Left lobe of liver (tissue), 2 donors: ENCODE measurements around the gene ATP1A3. TPM values are rescaled to one million over a fixed set of nuclear protein-coding genes. Genes with fewer than 3 reads are reported as not detected.
"Not testable (repeated sequence)": the region's sequence is repeated elsewhere in the genome, so short reads cannot be mapped to it uniquely, and the experiment has no call there.

Source experiments
- ATAC-seq: fragments of 200-7000 bp; cut with Tn5 transposase; one replicate; pipeline ENCODE4 v1.9.1; 2020; ENCODE audit warnings: mild to moderate bottlenecking, moderate library complexity
- DNase-seq: peaks from one replicate; pipeline ENCODE4 v3.0.0-alpha.2; 2020; ENCODE audit warnings: low spot score
- total RNA-seq: library from RNA; stranded (reverse); gene quantifications from one replicate; pipeline ENCODE4 v1.2.1, GENCODE V29; 2021
- donor health status: DM: no; HTN: no; CAD: no; lungs with moderate emphysema.
- donor health status: DM: no; HTN: yes; CAD: no.

Gene ATP1A3
- 0.10 TPM for total RNA-seq

- DNase-seq (no peak), ATAC-seq (peak; percentile 53)
Measured at GRCh38 chr19:41993612-41994483, at the start of gene ATP1A3. TSS of gene ATP1A3 (minus strand) at chr19:41994230. CDS start at chr19:41994076, 154 bp downstream.

GRCh38 chr19:42042455-42043170 lies 48.6 kb upstream of the ATP1A3 start:
- DNase-seq: no peak
- ATAC-seq: no peak

- not testable (repeated sequence) for ATAC-seq
Measured at GRCh38 chr19:42040491-42040890, 46.5 kb upstream of the ATP1A3 start.

GRCh38 chr19:42040031-42040430 lies 46.0 kb upstream of the ATP1A3 start:
- DNase-seq (no peak), ATAC-seq (no peak)

More at GRCh38 chr19:42040491-42040890, 46.5 kb upstream of the ATP1A3 start:
- DNase-seq: not testable (repeated sequence)

- ATAC-seq (no peak), DNase-seq (no peak)
Measured at GRCh38 chr19:42038666-42039065, 44.6 kb upstream of the ATP1A3 start.

GRCh38 chr19:42037649-42038048 lies 43.6 kb upstream of the ATP1A3 start:
- DNase-seq (no peak), ATAC-seq (no peak)

- not testable (repeated sequence) for DNase-seq
- ATAC-seq: peak; percentile 91
Measured at GRCh38 chr19:42034640-42035391, 40.8 kb upstream of the ATP1A3 start.

- no peak for ATAC-seq
Measured at GRCh38 chr19:42033413-42033812, 39.4 kb upstream of the ATP1A3 start.

GRCh38 chr19:42032431-42032830 lies 38.4 kb upstream of the ATP1A3 start:
- ATAC-seq: no peak
- DNase-seq: no peak

More at GRCh38 chr19:42033413-42033812, 39.4 kb upstream of the ATP1A3 start:
- DNase-seq: no peak

GRCh38 chr19:42030645-42031440 lies 36.8 kb upstream of the ATP1A3 start:
- DNase-seq (no peak), ATAC-seq (no peak)

GRCh38 chr19:42028304-42029216 lies 34.5 kb upstream of the ATP1A3 start:
- DNase-seq: no peak
- no peak for ATAC-seq

- ATAC-seq: no peak
Measured at GRCh38 chr19:42024622-42025111, 30.6 kb upstream of the ATP1A3 start.

GRCh38 chr19:42023943-42024260 lies 29.9 kb upstream of the ATP1A3 start:
- no peak for ATAC-seq
- DNase-seq: no peak

More at GRCh38 chr19:42024622-42025111, 30.6 kb upstream of the ATP1A3 start:
- DNase-seq: no peak

GRCh38 chr19:42023121-42023942 lies 29.3 kb upstream of the ATP1A3 start:
- DNase-seq: no peak

GRCh38 chr19:42022616-42023015 lies 28.6 kb upstream of the ATP1A3 start:
- DNase-seq (no peak), ATAC-seq (no peak)

More at GRCh38 chr19:42023121-42023942, 29.3 kb upstream of the ATP1A3 start:
- no peak for ATAC-seq

GRCh38 chr19:42021185-42021584 lies 27.2 kb upstream of the ATP1A3 start:
- ATAC-seq (no peak), DNase-seq (no peak)

- ATAC-seq (no peak), DNase-seq (no peak)
Measured at GRCh38 chr19:42018503-42019193, 24.6 kb upstream of the ATP1A3 start.

GRCh38 chr19:42017040-42017439 lies 23.0 kb upstream of the ATP1A3 start:
- no peak for ATAC-seq
- DNase-seq: no peak
